Daoy (cell line): ENCODE measurements around the gene PMP22. TPM values are rescaled to one million over a fixed set of nuclear protein-coding genes. Genes with fewer than 3 reads are reported as not detected.

ENCODE experiments used
- DNase-seq: peaks from one replicate; pipeline ENCODE4 v3.0.0-alpha.2; 2015; ENCODE audit warnings: low read depth
- total RNA-seq: library from RNA; depleted of rRNA; stranded (reverse); fragments of >200 nt; shearing (Covaris generic); gene quantifications from 2 replicates; pipeline ENCODE4 v1.2.3, GENCODE V29; 2014

The PMP22 gene
- total RNA-seq, 1 experiment from 2014 or later, result 26.7 TPM

GRCh38 chr17:15274017-15274416 is 8.9 kb upstream of the PMP22 start:
- DNase-seq, result no peak

DNA sequence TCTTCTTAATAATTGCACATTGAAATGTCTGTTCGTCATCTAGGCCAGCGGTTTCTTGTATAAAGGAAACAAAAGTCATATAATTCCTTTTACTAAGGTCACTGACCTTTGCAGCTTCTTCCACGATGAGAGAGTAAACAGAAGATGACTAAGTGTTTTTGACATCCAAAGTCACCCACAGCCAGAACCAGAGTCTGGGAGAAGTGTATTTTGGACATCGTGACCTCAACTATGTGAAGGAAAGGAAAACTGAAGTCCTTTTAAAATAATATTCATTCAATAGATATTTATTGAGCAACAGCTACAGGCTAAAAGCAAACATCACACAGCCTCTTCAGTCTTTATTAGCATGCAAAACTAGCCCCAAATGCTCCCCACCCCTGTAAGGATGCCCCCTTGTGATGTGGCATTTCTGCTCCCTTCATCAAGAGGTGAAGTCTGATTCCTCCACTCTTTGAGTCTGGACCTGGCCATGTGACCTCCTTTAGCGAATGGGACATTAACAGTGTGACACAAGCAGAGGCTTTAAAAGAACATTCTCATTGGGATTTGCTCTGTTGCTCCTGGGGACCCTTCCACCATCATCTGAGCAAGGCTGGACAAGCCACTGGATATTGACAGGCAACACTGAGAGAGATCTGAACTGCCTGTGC is 8.1 kb upstream of the PMP22 start:
- DNase-seq, result peak; percentile 30

DNA sequence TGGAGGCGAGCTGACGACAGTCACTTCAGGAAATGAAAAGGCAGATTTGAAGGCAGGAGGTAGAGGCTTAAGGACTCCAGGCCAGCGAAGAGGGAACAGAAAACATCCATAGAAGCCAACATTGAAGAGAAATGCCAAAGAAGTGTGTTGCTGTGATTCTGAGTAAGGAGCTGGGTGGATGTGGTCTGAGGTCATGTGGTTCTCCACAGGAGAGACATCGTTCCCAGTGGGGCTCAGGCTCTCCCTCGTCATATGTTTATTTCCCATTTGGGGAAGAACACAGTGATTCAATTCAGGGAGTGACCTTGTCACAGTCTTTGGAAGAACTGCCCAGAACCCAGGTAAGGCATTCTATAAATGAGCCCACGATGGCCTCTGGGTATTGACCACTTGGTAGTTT is 6.6 kb upstream of the PMP22 start:
- no peak for DNase-seq

- DNase-seq, result no peak
These were observed 5.7 kb upstream of the PMP22 start for GRCh38 chr17:15270628-15271381.

DNA sequence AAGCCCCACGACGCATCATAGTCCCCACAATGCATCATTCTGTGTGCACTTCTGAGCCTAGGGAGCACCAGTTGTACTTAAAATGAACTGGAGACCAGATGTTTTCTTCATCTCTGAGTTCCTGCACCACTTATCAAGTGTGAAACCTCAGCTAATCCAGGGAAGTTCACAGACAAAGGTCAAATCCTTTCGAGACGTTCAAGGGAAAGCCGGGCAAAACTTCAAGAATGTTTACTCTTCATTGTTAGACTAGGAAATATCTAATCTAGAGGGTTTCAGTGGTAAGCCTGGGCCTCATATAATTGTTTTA is 4.6 kb upstream of the PMP22 start:
- DNase-seq, result no peak

DNA sequence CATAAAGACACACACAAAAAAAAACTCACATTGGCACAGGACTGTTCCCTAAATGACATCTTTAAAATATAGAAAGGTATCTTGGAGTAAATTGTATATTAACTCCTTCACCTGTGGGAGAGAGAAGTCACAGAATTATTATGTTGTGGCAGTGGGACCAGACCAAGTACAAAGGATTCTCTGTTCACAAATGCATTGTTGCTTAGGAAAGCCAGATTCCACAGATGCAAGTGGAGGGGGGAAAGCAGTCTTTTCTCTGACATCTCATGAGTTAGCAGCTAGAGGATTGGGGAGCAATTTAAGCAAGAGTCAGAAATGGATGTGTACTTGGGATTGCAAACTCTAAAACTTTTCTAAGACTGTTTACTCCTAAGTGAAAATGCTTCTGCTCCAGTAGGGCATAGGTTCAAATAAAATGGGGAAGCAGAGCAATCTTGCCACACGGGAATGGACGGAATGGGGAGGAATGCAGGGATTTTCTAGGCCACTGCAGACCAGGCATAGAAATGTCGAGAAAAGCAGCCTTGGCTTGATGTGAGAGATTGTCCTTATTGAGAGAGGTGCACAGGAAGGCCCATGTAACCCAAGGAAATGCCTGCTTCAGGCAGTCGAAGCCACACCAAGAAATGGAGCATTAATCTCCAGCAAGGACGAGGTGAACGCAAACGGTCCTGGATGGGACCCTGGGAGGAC is 4.1 kb upstream of the PMP22 start:
- DNase-seq, result no peak

DNA sequence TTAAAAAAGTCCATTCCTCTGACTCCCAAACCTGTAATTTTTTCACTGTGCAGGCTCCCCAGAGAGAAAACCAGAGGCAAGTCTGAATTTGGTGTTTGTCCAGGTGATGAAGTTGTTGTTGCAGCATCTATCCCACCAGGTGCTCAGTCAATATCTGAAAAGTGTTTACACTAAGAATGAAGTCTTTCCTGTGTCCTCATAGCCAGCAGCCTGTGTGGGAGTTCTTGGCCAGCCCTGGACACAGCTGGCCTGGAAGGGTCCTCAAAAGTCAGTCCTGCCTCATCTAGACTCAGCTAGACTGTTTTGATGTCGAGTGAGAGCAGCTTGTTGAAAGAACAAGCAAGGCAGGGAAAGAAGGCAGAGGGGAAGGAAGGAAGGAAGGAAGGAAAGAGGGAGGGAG is 3.3 kb upstream of the PMP22 start:
- no peak for DNase-seq

DNA sequence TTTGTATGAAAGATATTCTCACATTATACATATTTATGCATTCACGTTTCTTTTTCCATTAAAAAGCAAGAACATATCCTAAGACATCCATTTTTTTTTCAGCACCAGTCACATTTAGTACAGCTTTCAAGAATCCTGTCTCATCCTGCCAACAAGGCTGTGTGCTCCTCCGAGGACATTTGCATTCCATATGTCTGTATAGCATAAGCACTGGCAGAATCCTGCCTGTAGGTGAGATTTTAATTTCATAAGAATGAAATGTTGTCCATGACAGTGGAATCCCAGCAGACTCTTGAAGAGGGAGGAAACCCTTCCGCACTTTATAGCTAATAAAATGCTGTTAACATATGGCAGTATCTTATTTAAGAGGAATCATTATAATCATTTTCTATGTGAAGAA is 2.9 kb upstream of the PMP22 start:
- DNase-seq, result no peak

DNA sequence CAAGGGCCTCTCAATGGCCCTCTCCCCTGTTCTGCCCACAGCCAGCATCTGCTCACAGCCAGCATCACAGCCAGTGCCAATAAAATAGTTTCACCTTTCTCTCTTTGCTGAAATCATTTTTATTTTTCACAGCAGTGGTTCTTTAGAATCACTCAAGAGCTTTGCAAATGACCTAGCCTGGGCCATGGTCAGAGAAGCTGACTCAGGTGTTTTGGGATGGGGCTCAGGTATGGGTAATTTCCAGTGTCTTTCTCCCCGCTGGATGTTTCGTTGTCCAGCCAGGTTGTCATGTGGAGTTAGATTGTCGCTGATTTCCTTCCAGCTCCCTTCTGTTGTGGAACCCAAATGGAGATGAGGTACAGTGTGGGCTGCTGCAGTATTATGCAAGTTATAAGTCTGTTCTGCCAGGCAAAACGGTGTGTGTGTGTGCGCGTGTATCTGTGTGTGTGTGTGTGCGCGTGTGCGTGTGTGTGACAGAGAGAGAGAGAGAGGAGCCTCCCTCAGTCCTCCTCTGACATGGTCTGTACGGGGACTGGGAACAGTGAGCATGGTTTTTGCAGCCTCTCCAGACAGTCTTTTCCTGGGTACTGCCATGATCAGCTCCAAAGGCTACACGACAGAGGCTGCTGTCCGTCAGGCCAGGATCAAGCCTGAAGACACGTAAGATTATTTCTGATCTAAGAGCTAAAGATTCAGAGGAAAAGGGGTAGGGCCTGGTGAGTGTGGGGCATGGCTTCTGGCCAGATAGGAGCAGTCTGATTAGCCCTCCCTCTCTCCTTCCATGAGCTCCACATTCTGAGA is 1.4 kb upstream of the PMP22 start:
- DNase-seq, result no peak

DNA sequence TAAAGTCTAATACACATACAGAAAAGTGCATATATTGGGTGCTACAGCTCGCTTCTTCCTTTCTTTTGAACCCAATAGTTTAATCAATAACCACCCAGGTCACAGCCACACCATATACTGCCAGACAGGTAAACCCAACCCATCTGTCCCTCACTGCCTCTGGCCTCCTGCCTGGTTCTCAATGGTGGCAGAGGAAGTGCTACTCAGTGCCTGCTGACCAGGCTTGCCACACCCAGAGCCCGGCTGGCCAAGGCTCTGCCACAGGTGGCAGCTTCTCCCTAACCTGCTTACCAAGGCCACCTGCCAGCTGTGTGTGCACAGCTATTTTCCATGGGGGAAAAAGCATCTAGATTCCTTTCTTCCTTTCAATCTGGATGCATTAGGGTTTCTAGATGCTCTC is 584 bp downstream of the PMP22 start:
- no peak for DNase-seq

GRCh38 chr17:15263680-15264079 is 1.4 kb downstream of the PMP22 start:
- DNase-seq, result no peak

DNA sequence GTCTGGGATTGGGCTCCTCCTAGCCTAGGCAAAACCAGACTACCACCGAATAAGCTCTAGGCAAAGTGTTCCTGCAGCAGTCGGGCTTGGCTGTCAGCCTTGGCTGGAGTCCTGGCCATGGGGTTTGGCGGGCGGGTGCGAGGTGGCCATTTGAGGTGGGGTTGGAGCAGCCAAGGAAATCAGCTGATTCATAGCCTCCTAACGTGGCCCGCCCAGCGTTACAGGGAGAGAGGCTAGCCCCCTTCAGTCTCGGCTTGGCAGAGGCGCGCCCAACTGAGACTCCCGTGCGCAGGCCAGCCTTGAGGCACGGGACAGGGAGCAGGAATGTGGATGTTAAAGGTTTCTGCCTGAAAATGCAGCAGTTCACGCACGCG is 1.9 kb downstream of the PMP22 start:
- peak; percentile 84 for DNase-seq

DNA sequence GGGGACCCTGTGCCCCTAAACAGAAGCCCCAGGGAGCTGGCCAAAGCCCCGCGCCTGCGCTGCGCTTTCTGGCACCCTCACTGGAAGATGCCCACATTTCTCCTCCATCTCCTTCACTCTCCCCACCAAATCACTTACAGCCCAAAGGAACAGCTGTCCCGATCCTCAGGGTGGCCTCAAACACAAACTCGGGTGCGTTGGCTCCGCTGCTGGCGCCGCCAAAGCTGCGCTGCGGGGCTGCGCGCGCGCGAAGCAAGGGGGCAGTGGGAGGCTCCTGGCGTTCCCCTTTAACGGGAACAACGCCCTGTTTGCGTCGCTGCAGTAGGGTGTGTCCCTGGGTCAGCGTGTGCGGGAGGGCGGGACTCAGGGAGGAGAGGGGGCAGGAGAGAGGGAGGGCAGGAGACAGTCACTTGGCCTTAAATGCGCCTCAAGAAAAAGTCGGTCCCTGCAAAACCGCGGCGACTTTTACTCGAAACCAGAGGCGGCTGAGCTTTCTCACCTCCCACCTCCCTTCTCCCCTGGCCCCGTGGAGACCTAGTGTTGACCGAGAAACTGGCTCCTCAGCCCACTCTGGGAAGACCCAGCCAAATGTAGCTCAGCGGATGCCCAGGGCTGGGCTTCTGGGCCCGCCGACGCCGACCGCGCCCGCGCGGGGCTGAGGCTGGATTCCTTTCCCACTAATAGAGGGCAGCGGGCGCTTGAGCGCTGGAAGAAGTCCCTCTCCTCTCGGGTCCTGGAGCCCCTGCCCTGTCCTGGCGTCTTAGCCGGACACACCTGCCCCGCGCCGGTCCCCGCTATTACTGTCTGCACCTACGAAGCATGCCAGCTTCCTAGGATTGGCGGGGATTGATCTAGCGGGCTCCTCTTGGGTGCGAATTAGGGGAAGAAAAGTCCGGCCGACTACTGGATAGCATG is 2.6 kb downstream of the PMP22 start:
- peak; percentile 94 for DNase-seq

DNA sequence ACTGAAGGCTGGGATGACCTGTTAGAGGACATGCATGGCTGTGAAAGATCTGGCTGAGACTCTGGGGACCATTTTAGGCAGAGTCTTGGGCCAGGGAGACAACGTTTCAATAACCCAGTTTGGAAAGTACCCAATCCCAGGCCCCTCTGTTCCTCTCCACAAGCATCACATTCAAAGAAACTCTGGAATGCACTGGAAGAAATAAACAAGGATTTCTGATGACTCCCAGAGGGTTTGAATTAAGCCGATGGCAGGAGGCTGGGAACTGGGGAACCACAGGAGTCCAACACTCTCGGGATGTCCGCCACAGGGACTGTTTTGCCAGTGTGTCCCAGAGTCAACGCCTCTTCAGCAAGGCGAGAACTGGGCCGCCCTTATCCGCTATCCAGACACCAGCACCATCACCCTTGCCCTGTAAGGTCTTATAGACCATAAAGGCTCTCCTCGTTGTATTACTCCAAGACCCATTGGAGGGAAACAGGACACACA is 3.3 kb downstream of the PMP22 start:
- peak; percentile 50 for DNase-seq

DNA sequence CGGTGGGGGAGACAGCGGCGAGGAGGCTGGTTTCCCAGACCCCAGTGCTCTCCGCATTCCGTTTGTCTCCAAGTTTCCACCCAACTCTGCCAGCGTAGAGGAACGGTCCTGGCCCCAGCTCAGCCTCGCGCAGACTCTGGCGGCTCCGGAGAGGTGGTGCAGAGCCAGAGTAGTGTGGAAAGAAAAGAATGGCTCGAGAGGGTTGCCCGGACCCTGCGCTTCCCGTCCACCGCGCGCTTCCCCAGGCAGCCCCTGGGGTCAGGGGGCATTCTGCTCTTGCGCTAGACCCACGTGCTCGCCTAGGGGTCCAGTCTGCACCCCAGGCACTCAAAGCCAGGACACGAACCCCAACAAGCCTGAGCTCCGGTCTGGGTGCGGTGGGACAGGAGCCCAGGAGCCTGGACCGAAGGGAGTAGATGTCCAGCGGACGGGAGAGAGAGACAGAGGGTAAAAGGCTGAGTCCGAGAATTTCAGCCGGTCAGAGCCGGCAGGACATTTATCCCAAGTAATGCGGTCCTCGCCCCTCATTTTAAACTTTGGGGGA is 3.8 kb downstream of the PMP22 start:
- DNase-seq, result peak; percentile 77

GRCh38 chr17:15260376-15261257 is 4.5 kb downstream of the PMP22 start:
- peak; percentile 94 for DNase-seq

DNA sequence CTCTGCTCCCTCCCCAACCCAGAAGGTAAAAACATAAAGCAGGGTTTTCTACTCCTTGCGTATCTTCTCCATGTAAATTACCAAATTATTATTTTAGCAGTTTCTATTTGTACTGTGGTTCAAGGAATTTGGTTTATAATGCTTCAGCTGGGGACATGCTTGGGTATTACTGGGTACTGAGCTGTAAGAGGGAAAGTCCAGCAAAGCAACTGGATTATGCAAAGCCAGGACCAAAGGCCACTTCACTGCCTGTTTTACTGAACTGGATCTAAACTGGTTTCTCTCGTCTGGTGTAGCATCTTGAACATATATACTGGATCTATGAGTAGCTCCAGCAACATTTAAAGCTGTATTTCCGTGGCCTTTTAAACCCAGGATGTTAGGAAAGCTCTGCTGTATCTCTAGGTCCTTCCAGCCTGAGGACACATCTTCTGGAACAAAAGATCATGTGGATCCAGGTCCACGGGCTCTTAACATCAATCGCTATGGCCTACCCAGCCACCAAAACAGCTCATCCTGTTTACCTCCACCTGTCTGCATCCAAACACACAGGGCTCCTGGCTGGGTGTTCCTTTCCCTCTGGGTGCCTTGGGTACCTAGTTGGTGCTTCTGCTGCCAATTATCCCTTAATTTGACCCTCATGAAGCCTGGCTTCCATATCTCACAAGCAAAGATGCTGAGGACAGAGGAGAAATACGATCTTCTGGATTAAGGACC is 7.2 kb downstream of the PMP22 start:
- no peak for DNase-seq

DNA sequence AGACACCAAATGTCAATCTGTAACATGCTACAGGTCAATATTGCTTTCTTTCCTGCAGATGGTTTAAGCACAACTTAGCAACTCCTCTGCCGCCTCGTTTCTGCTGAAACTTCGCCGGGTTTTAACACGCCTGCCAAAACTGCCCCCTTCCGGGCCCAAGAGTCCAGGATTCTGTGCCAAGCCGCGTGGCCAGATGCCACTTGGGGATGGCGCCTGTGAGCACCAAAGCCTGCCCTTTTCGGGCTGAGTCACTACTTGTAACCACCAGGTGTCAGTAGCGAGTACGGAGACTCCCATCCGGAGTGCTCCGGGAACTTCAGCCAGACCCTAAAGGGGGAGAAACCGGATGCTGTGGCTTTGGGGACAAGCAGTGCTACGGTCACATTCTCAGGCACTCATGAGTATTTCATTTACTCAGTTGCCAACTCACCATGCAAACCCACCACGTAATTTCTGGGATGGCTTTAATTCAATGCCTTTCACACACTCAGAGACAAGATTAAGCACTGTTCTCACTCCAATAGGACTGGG is 7.8 kb downstream of the PMP22 start:
- peak; percentile 89 for DNase-seq

- DNase-seq, result no peak
These were observed 8.4 kb downstream of the PMP22 start for GRCh38 chr17:15256689-15257088.
